Measurements from ENCODE around the gene SKI.

SKI gene

DNA sequence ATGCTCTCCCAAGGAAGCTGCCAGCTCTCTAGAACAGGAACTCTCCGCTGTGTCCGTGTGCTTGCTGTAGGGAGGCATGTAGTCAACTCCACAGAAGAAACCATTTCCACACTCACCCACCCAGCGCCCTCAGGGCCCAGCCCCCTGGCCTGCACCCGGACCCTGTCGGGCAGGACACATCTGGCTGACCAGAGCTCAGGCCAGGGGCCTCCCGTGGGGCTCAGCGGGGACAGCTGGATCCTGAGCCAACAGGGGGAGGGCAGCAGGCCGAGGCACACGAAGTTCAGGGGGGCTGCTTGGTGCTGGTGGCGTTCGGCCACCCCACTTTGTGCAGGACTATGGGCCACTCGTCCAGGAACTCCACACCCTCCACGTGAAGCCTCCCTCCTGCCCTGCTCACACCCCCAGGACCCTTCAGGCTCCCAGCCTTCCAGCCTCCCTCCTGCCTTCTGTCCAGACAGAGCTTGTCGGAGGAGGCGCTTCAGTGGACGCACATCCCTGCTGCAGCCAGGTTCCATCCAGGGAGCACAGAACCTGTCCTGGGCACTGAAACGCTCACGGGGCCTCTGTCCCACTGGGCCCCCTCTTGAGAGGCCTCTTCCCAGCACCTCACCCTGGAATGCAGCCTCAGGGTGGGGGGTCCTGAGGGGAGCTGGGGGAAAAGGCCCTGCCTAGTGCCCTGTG lies 18.6 kb upstream of the SKI start:
- DNase-seq (ENCODE audit: low read depth in 2 of 2): no peak

DNA sequence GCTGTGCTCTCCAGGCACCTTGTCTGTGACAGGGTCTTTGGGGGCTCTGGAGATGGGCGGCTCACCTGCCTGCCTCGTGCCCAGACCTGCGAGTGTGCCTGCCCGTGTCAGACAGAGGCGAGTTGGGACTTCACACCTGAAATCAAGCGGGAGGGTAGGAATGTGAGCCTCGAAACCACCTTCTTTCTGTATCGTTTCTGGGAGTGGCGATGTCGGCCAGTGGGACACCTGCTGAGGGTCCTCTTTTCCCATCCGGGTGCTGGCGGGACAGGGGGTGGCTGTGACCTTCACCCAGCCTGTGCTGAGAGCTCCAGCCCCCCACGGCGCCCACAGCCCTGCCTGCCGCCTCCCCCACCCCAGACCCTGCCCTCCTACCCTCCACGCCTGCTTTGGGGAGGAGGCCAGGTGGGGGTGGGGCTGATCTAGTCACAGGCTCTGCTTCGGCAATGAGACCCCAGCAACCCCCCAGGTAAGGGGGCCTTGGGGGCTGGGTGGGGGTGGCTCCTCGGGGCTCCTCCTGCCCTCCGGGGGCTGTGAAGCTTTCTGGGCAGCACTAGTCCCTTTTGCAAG lies 17.9 kb upstream of the SKI start:
- no peak for DNase-seq (ENCODE audit: low read depth in 2 of 2)

DNA sequence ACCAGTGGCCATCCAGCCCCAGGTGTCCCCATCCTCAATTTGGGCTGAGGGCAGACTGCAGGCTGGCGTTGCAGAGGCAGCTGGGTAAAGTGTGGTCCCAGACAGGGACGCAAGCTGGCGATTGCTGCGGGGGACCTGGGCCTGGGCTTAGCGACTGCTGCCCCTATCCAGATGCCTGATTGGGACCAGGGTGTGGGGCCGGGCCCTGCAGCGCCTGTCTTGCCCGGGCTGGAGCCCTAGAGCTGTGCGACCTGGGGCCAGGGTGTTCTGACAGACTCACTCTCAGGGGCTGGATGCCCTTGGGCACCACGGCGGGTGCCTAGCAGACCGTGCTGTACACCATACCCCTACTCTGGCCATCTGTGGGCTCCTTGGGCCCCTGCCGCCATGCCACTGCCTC lies 17.3 kb upstream of the SKI start:
- no peak for DNase-seq (ENCODE audit: low read depth in 2 of 2)

DNA sequence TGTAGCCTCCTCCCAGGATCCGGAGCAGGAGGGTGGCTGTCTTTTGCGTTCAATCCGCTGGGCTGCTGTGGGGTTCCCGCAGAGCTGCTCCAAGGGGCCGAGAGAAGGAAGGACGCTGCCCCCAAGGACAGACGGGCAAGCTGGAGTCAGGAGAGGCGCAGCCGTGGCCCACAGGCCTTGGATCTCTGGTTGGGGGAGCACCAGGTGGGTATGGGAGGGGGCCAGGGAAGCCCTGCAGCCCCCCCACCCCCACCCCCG lies 15.9 kb upstream of the SKI start:
- no peak for DNase-seq (ENCODE audit: low read depth in 2 of 2)

DNA sequence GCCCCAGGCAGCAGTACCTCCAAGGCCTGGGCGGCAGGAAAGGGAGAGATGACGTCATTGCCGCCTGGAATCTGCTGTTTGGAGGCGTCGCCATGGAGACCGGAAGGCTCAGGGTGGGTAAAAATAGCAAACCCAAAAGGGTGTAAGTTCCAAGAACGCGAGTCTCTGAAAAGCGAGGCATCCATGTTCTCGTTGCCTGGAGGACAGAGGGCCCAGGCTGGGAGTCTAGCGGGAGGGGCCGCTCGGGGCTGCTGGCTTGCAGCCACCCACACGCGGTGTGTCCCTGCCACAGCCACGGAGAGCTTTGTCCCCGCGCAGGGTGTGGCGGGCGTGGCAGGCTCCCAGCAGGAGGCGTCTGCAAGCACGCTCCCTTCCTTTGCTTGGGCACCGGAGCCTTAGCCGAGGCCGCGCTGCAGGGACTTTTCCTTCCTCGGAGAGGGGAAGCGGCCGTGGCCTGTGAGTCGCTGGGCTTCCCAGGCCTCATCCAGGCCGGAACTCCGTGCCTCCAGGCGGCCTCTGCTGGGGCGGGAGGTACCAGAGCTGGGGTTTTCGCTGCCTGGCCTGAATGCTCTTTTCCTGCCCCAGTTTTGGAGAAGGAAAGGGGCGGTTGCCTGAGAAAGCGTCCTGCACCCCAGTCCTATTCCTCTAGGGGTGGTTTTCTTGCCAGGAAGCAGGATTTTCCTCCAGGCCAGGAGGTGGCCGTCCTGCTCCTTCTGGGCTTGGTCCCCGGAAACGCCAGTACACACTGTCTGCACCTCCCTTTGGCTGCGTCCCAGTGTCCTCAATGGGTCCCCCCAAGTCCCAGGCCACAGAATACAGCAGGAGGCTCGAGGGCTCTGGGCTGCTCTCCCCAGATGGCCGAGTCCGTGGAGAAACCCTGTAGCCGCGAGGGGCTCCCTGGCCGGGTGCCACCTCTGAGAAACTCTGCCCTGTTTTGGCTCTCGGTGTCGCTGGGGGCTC lies 15.3 kb upstream of the SKI start:
- DNase-seq (ENCODE audit: low read depth in 2 of 2): no peak

DNA sequence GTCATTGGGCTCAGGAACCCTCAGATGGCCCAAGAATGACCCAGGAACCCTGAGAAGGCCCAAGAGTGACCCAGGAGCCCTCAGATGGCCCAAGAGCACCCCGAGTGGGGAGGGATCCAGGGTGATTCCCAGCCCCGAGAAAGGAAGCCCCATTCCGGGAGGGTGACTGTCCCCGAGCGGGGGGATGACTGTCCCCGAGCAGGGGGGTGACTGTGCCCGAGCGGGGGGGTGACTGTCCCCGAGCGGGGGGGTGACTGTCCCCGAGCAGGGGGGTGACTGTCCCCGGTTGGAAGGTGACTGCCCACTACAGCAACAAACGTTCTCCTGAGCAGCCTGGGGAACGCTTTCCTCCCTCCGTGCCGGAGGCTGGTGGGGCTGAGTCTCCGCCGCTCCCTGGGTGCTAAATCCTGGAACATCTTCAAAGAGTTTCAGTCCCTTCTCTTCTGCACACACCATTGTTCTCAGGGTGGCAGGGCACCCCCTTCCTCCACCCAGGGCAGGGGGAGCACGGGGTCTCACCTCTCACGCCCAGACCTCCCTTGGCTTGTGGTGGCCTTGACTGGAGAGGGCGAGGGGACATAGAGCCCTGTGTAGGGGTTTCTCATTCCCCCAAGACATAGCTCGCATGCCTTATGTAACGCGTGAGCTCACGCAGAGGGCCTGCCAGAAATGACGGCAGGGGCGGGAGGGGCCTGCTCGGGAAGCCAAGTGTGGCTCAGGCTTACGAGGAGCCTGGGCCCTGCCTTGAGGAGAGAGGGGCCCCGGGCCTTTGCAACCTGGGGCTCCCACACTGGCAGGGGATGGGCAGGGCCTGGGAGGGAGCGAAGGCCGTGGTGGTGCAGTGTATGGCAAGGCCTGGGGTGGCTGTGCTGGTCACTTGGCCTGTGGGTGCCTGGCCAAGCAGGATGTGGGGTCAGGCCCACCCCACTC lies 14.3 kb upstream of the SKI start:
- DNase-seq (ENCODE audit: low read depth in 2 of 2): no peak

DNA sequence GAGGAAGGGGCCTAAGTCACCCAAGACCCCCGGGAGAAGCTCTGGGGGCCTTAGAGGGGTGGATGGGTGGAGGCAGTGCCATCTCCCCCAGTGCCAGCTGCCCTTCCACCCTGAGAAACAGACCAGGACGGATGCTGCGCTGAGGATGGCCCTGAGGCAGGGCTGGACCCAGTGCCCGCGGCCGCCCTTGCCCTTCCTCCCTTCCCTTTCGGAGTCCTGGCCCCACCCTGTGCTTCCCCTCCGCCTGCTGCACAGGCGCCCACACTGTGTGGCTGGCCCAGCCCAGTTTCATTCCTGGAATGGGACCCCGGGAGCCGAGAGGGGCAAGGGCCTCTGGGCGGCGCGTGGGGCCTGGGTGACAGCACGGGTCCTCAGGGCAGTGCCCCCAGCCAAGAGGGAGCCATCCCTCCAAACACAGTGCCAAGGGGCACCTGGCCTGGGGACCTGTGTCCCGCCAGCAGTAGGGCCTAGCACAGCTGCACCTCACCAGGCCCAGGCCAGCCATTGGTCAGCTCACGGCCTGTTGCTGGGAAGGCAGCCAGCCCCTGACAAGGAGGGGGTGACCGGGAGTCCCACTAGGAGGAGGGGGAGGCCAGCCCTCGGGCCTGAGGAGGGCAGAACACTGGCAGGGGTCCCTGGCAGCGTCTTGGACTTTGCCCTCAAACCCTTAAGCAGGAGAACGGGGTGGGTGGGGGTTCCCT lies 13.4 kb upstream of the SKI start:
- no peak for DNase-seq (ENCODE audit: low read depth in 2 of 2)

DNA sequence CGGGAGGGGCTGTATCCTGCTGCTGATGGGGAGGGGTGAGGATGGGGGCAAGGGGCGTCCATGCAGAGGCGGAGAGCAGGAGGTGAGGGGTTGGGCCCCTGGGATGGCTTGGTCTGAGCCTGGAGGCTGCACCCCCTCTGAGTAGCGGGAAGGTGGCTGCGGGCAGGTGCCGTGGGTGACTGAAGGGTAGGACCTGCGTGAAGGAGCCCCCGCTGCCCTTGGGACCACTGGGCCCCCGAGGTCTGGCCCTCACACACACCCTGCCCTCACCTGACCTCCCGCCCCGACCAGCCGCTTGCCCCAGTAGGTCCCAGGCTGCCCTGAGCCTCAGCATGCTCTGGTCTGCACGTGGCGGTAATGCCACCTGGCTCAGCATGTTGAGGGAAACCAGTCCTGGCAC lies 12.8 kb upstream of the SKI start:
- DNase-seq (ENCODE audit: low read depth in 2 of 2): no peak

DNA sequence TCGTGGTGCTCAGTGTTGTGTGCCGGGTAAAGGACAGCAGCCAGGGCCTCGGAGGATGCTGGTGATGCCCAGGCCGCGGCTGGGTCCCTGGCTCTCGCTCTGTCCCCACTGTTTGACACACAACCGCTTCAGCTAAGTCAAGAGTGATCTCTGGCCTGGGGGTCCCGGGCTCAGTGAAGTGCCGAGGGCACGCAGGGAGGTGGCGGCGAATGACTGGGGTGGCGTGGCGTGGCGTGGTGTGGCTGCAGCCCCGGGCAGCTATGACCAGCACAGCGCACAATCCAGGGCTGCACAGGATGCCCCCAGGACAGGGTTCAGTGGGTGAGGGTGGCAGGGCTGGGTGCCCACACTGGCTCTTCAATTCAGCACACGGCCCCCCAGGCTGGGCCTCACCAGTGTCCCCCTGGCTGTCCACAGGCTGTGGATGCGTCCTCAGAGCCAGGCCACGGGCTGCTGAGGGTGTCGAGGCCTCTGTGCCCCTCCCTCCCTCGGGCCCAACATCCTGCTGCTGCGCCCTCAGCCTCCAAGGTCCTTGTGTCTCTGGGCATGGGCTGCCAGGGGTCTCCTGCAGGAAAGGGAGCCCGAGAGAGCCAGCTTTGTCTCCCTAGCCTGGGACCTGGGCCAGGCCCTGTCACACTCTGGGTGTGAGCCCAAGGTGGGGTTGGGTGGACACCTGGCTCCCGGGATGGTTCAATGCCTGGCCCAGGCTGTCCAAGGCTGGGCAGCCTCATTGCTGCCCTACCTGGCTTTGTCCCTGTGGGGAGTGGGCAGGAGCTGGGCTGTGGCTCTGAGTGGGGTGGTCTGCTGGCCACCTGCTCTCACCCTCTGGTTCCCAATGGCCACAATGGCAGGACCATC lies 12.0 kb upstream of the SKI start:
- DNase-seq (ENCODE audit: low read depth in 2 of 2): no peak

DNA sequence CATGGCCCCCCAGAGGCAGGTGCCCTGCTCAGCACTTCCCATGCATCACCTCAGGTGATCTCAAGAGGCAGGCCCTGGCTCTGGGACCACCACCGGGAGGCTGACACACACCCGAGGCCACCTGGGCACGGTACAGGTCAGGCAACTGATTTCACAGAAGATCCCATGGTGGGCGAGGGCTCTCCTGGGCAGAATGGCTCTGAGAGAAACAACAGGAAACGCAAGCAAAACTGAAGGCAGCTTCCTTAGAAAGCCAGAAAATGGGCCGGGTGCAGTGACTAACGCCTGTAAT lies 11.4 kb upstream of the SKI start:
- no peak for DNase-seq (ENCODE audit: low read depth in 2 of 2)

DNA sequence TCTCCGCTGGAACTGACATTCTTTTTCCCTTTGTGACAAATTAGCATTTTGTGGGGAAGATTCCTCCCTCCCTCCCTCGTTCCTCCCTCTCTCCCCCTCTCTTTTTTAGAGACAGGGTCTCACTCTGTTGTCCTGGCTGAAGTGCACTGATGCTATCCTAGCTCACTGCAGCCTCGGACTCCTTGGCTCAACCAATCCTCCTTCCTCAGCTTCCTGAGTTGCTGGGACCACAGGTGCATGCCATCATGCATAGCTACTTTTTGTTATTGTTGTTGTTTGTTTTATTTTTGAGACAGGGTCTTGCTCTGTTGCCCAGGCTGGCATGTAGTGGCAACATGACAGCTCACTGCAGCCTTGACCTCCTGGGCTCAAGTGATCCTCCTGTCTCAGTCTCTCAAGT lies 6.8 kb upstream of the SKI start:
- no peak for DNase-seq (ENCODE audit: low read depth in 2 of 2)

DNA sequence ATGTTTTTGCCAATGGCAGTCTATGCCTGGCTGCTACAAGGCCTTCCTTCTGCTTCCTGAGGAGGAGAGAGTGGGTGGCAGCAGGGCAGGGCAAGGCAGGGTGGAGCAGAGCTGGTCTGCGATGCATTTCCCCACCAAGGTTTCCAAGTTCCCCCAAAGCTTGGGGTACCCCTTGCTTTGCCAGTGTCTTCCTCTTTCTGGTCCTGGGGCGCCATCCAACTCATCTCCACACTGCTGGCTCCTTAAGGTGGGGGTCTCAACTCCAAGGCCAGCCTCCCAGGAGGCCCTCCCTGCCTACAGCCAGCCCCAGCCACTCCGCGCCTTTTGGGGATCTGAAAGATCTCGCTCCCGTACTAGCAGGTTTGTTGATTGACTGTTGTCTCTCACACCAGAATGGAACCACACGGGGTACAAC lies 3.9 kb upstream of the SKI start:
- DNase-seq (ENCODE audit: low read depth in 2 of 2): no peak

DNA sequence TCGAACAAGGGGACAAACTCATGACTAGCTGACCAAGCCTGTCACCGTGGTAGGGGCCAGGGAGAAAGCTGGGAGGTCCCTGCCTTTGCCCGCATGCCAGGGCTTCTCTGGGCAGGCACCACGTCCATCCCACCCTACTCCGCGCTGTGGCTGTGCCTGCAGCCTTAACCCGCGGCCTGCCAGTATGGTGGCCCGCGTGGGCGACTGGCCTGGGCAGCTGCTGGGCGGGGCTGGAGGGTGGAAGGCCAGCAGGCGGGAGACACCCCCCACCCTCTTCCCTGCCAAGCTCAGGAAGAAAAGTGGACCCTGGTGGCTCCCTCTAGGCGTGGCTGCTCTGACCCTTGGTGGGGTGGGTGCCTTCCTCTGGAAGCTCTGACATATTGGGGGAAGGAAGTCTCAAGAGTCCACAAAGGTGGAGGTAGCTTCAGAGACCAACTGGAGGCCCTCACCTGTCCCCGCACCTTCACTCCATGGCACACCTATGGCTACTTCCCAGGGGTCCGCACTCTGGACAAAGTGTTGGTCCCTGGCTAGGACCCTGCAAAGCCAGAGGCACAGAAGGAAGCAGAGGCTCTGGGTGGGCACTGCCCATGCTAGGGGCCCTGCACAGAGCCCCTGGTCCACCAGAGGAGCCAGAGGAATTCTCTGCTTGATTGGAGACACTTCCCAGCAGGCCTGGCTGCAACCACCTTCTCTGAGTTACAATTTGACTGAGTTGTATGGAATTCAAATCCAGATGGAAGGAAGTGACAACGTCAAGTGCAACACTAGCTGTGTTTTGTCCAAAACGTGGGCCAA lies 3.3 kb upstream of the SKI start:
- no peak for DNase-seq (ENCODE audit: low read depth in 2 of 2)

DNA sequence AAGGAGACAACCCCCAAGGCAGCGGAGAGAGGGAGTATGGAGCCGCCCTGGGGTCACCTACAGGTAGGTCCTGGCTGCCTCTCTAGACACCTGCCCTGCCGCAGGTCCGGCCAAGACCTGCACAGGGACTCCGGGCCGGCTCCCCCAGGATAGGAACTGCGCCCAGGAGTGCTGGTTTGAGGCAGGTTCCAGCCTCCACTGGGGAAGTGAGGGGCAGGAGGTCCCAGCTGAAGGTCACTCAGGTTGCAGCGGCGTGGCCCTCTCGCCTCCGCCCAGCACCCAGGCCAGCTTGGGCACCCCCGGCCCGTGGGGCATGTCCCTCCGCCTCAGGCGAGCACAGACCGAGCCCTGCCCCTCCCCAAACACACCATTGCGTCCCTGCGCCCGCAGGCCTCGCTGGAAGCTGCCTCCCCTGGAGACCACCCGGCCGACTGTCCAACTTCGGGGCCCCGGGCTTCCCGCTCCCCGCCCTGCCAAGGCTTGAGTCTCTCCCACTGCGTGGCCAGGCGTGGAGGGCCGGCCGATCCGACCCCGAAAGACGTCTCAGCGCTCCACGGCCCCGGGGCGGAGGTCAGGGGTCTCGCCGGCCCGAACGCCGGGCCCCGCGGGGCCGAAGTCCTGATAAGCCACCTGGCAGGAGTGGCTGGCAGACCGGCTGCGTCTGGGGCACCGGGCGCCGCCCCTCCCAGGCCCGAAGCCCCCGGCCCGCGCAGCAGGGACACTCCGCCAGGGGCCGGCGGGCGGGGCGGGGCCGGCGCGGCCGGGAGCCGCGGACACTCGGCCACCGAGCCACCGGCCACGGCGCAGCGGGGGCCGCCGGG lies 1.4 kb upstream of the SKI start:
- no peak for DNase-seq (ENCODE audit: low read depth in 2 of 2)

DNA sequence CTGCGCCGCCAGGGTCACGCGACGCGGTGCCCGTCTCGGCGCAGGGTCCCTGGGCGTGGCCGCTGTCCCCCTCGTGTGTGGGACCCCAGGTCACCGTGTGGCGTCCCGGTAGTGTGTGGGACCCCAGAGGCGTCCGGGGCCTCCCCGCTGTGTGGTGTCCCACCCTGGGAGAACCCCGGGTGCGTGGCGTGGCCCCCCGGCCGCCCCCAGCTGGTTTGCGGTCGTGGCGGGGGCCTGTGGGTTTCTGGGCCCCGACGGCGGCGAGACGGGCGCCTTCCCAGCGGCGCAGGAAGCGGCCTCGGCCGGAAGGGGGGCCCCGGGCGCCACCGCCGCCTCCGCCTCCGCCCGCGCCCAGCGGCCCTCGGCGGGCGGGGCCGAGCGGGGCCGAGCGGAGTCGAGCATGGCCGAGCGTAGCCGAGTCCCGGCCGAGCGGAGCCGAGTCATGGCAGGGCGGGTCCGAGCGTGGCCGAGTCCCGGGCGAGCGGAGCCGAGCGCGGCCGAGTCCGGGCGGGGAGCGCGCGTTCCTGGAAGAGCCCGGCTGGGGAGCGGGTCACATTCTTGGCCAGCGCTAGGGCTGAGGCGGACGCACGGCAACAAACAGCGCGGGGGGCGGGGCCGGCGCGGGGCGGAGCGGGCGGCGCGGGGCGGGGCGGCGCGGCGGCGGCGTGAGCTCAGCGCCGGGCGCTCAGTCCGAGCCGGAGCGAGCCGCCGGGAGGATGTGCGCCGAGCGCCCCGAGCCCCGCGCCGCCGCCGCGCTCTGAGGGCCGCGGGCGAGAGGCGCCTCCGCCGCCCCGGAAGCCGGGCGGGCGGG lies 568 bp upstream of the SKI start:
- peak; percentile 94 for DNase-seq (ENCODE audit: low read depth in 2 of 2)

DNA sequence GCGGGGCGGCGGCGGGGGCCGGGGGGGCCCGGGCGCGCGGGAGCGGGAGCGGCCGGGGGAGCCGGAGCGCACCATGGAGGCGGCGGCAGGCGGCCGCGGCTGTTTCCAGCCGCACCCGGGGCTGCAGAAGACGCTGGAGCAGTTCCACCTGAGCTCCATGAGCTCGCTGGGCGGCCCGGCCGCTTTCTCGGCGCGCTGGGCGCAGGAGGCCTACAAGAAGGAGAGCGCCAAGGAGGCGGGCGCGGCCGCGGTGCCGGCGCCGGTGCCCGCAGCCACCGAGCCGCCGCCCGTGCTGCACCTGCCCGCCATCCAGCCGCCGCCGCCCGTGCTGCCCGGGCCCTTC lies 546 bp downstream of the SKI start:
- DNase-seq (ENCODE audit: low read depth in 2 of 2): no peak

DNA sequence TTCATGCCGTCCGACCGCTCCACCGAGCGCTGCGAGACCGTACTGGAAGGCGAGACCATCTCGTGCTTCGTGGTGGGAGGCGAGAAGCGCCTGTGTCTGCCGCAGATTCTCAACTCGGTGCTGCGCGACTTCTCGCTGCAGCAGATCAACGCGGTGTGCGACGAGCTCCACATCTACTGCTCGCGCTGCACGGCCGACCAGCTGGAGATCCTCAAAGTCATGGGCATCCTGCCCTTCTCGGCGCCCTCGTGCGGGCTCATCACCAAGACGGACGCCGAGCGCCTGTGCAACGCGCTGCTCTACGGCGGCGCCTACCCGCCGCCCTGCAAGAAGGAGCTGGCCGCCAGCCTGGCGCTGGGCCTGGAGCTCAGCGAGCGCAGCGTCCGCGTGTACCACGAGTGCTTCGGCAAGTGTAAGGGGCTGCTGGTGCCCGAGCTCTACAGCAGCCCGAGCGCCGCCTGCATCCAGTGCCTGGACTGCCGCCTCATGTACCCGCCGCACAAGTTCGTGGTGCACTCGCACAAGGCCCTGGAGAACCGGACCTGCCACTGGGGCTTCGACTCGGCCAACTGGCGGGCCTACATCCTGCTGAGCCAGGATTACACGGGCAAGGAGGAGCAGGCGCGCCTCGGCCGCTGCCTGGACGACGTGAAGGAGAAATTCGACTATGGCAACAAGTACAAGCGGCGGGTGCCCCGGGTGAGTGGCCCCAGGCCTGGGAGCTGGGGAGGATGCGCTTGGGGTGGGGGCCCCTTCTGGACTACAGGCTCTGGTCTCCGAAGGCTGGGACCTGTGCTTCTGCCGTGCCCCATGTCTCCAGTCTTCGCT lies 1.1 kb downstream of the SKI start:
- peak in 1 of 2 donors; percentile 50 for DNase-seq (ENCODE audit: low read depth in 2 of 2)

Data from stimulated activated CD4-positive, alpha-beta T cell treated with anti-CD3 and anti-CD28 coated beads, Interleukin-4, amount 100 ng/mL, for 48 hours (primary cell).